ENCODE data around the gene BTNL3.

DNA sequence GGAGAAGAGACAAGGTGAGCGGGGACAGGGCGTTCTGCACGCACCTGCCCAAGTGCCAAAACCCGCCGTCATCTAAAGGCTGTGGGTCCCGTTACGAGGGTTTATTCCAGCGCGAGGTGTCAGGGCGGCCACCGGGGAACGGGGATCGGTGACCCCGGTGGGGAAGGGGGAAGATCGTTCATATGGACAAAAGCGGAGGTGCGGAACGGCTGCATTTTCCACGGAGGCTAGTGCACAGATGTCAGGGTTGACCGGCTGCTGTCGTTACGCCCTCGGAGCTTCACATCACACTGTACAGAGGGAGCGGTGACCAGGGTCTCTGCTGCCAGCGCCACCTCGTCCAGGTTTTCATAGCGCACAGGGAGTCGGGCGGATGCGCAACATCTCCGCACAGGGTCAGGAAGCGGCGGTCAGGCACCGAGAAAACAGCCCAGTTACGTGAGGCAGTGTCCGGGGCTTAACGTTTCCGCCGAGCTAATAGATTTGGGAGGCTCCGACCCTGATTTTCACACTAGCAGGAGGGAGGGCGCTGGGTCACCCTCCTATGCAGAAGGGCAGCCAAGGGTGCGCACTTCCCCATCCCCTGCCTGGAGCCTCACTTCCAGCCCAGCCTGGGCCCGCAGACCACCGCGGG, 65.0 kb downstream of the BTNL3 start:
- no peak for TF ChIP-seq POLR2A (IDR thresholded peaks at IDR 0.05)
- TF ChIP-seq EP300 (IDR thresholded peaks at IDR 0.05), result no peak
- TF ChIP-seq, protein P1, sequence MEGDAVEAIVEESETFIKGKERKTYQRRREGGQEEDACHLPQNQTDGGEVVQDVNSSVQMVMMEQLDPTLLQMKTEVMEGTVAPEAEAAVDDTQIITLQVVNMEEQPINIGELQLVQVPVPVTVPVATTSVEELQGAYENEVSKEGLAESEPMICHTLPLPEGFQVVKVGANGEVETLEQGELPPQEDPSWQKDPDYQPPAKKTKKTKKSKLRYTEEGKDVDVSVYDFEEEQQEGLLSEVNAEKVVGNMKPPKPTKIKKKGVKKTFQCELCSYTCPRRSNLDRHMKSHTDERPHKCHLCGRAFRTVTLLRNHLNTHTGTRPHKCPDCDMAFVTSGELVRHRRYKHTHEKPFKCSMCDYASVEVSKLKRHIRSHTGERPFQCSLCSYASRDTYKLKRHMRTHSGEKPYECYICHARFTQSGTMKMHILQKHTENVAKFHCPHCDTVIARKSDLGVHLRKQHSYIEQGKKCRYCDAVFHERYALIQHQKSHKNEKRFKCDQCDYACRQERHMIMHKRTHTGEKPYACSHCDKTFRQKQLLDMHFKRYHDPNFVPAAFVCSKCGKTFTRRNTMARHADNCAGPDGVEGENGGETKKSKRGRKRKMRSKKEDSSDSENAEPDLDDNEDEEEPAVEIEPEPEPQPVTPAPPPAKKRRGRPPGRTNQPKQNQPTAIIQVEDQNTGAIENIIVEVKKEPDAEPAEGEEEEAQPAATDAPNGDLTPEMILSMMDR (IDR thresholded peaks at IDR 0.05), result no peak
